ENCODE measurements around the gene SMIM34. TPM values are rescaled to one million over a fixed set of nuclear protein-coding genes. Genes with fewer than 3 reads are reported as not detected.

The SMIM34 gene
- total RNA-seq, 4 donors from 2014 or later: not detected

GRCh38 chr21:34372321-34372720 is 51.4 kb downstream of the SMIM34 start:
- intact Hi-C loops (cut with DNase I; ENCODE audit: low total_unique reads): no loop called here
- ATAC-seq (no peak), DNase-seq (no peak)
- no peak overlapping the region for H3K4me3 ChIP-seq
- no peaks in the 10 kb centered on the region for H3K27me3 ChIP-seq
- in situ Hi-C loops (cut with MboI; ENCODE audit: low sequenced_read_pairs in 4 of 4): no loop called here
- no peaks in the 10 kb centered on the region for H3K36me3 ChIP-seq
- TF ChIP-seq, protein P1, sequence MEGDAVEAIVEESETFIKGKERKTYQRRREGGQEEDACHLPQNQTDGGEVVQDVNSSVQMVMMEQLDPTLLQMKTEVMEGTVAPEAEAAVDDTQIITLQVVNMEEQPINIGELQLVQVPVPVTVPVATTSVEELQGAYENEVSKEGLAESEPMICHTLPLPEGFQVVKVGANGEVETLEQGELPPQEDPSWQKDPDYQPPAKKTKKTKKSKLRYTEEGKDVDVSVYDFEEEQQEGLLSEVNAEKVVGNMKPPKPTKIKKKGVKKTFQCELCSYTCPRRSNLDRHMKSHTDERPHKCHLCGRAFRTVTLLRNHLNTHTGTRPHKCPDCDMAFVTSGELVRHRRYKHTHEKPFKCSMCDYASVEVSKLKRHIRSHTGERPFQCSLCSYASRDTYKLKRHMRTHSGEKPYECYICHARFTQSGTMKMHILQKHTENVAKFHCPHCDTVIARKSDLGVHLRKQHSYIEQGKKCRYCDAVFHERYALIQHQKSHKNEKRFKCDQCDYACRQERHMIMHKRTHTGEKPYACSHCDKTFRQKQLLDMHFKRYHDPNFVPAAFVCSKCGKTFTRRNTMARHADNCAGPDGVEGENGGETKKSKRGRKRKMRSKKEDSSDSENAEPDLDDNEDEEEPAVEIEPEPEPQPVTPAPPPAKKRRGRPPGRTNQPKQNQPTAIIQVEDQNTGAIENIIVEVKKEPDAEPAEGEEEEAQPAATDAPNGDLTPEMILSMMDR (IDR thresholded peaks at IDR 0.05 in 4 of 5, conservative IDR thresholded peaks at IDR 0.05 in 1 of 5): no peak
- no peak for TF ChIP-seq POLR2A (IDR thresholded peaks at IDR 0.05)
- H3K9me3 ChIP-seq: no peaks in the 10 kb centered on the region
- H3K4me1 ChIP-seq: no peaks in the 10 kb centered on the region
- no peak overlapping the region for H3K27ac ChIP-seq

- ATAC-seq (no peak), DNase-seq (no peak)
- intact Hi-C loops (cut with DNase I; ENCODE audit: low total_unique reads) (no loop called here), in situ Hi-C loops (cut with MboI; ENCODE audit: low sequenced_read_pairs in 4 of 4) (no loop called here)
- Histone ChIP-seq H3K9me3 (no peaks in the 10 kb centered on the region), H3K27me3 (no peaks in the 10 kb centered on the region), H3K4me3 (no peak overlapping the region), H3K36me3 (no peaks in the 10 kb centered on the region), H3K27ac (no peak overlapping the region), H3K4me1 (no peaks in the 10 kb centered on the region)
- TF ChIP-seq POLR2A (IDR thresholded peaks at IDR 0.05): no peak
- TF ChIP-seq, protein P1 (IDR thresholded peaks at IDR 0.05 in 4 of 5, conservative IDR thresholded peaks at IDR 0.05 in 1 of 5): no peak
Measured at GRCh38 chr21:34369741-34370140, 54.0 kb downstream of the SMIM34 start.

Other genes with a start within 250 kb of the SMIM34 start
- gene KCNE2, start 59.9 kb downstream of the SMIM34 start, total RNA-seq: not detected
- gene SMIM11, start 48.4 kb downstream of the SMIM34 start, total RNA-seq: 1 to 10 TPM in 3 of 4 donors, under 1 TPM in 1; 0.90 to 8.7 (median 3.6) TPM
- 1 to 10 TPM in 1 of 4 donors, under 1 TPM in 1, not detected in 2; 0.22 to 2.9 TPM for gene KCNE1, start 88.3 kb upstream of the SMIM34 start, total RNA-seq
- 10 to 100 TPM; 21.7 to 37.9 (median 33.2) TPM for gene RCAN1, start 191.2 kb upstream of the SMIM34 start, total RNA-seq
- gene CLIC6, start 245.0 kb upstream of the SMIM34 start, total RNA-seq: 1 to 10 TPM in 2 of 4 donors, under 1 TPM in 2; 0.49 to 3.0 (median 1.1) TPM